CD4-positive, alpha-beta T cell treated with Interleukin-4 for 4 hours (primary cell): ENCODE results near the gene SETD3.

Experiments
- DNase-seq: peaks from one replicate; pipeline ENCODE4 v3.0.0-alpha.2; 2020

The SETD3 gene

GRCh38 chr14:99451234-99451633 lies 29.4 kb downstream of the SETD3 start:
- DNase-seq, result no peak

- no peak for DNase-seq
These were observed 30.4 kb downstream of the SETD3 start for GRCh38 chr14:99450266-99450665.

DNA sequence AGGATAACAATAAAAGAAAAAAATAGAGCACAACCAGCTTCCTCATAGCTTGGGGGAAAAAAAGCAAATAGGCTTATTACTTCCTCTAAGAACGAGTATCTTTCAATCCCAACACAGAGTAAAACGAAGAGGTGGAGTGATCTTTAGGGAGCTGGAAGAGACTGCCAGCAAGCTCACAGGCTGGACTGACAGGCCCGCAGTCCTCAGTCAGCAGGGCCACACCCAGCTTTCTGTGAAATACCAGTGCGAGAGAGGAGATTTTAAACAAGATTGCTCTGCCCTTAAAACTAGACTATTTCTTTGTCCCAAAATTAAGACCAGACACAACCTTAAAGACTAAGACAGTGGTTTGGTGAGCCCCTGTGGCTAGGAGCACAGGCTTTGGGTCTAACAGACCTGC lies 32.9 kb downstream of the SETD3 start:
- DNase-seq, result no peak

DNA sequence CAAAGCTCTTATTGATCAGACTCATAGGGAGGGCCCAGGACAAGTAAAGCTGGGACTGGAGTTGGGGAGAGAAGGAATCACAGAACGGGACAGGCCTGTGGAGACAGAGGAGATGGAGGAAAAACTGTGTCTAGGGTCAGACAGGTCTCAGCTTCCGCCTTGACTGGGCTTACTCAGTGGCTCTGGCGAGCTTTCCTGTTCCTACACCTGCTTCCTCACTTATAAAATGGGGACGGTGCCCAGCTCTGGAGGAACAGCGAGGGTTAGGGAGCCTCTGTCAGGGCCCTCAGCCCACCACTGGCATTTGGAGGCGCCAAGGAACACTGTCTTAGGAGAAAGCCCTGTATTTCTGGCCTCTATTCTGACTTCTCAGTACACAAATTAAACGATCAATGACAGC lies 34.7 kb downstream of the SETD3 start:
- DNase-seq, result no peak

DNA sequence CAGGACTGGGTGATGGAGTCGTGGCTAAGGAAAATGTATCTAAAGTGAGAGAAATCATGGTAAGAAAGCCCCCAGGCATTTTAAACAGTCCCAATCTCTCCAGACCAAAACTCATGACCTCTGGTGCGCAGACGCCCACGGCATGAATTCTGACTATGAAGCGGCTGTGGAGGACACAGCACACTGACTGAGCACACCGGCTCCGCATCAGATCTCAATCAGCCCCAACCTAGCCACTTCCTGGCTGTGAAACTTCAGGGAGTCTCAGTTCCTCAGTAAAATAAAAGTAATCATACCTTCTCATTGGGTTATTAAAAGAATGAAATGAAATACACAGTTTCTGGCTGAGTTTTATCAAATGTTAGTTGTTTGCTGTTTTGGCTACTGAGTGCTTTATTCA lies 38.7 kb downstream of the SETD3 start:
- no peak for DNase-seq

GRCh38 chr14:99441157-99441870 lies 39.3 kb downstream of the SETD3 start:
- DNase-seq, result no peak

GRCh38 chr14:99440278-99440677 lies 40.4 kb downstream of the SETD3 start:
- no peak for DNase-seq

GRCh38 chr14:99437706-99438105 lies 43.0 kb downstream of the SETD3 start:
- DNase-seq, result no peak

- DNase-seq, result peak; percentile 35
These were observed 44.1 kb downstream of the SETD3 start for GRCh38 chr14:99436247-99437180.

- DNase-seq, result no peak
These were observed 45.3 kb downstream of the SETD3 start for GRCh38 chr14:99435327-99435726.

GRCh38 chr14:99432485-99432884 lies 48.2 kb downstream of the SETD3 start:
- DNase-seq, result no peak

DNA sequence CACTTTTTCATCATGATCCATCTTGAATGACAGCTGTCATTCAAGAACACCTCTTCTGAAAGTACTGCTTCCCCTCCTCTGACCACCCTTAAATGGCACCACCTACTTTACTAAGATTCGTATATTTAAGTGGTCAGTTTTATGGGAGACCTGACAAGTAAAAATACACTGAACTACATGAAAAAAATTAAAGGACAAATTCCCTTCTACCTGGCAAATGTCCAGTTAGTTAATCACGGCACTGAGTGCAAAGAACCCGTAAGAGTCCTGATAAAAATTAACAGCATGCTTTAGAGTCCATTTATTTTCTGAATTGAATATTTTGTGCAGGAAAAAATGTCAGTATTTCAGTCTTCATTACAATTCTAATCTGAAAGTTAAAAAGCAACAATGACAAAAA lies 48.7 kb downstream of the SETD3 start:
- no peak for DNase-seq

- DNase-seq, result peak; percentile 9
These were observed 50.2 kb downstream of the SETD3 start for GRCh38 chr14:99430491-99430890.

- no peak for DNase-seq
These were observed 52.9 kb downstream of the SETD3 start for GRCh38 chr14:99427632-99428300.

DNA sequence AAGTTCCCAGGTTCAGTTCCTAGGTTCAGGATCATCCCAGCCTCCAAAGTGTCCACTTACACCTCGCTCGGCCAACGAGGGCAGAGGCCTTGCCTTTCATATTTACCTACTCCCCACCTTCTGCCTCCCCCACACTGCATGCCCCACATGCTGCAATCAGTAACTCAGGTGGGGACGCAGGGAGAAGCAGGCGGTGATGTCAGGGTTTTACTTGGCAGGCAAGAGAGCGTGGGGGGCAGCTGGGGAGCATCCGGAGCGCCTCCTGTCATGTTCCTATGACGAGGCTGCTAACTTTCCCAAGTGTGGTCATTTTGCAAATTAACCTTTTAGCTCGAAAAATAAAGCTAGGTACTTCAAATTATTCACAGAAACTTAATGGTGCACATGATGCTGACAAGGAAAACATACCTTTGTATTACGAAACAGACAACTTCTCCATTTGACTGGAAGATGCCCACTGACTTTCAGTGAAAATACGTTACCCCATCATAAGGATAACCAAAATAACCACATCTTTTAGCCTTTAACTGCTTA lies 53.8 kb downstream of the SETD3 start:
- no peak for DNase-seq

- DNase-seq, result no peak
These were observed 54.4 kb downstream of the SETD3 start for GRCh38 chr14:99426265-99426664.

GRCh38 chr14:99425272-99425681 lies 55.4 kb downstream of the SETD3 start:
- no peak for DNase-seq

DNA sequence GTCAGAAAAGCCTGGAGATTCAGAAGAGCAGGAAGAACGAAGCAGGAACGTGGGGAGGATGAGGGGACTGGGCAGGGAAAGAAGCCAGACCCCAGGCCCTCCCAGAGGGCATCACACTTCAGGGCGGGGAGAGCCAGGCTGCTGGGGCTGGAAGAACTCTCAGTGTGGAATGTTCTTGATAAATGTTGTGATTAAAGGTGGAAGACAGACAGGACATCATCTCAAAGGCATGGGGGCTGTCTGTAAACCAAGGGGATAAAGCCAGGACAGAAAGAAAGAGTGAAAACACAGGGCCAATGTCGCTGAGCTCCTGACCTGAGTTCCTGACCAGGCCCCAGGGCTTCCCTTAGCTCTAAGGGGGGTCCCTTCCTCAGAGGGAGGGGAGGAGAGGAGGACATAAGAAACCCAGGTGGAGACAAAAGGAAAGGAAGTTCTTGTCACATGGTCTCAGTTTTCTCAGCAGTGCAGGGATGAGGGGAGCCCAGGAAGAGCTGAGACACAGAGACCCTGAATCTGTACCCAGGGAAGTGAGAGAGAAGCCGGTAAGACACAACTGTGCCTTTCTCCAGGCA lies 56.3 kb downstream of the SETD3 start:
- DNase-seq, result no peak

- DNase-seq, result no peak
These were observed 57.2 kb downstream of the SETD3 start for GRCh38 chr14:99423434-99423833.

GRCh38 chr14:99422228-99423010 lies 58.2 kb downstream of the SETD3 start:
- DNase-seq, result no peak

- no peak for DNase-seq
These were observed 59.9 kb downstream of the SETD3 start for GRCh38 chr14:99420711-99421110.

DNA sequence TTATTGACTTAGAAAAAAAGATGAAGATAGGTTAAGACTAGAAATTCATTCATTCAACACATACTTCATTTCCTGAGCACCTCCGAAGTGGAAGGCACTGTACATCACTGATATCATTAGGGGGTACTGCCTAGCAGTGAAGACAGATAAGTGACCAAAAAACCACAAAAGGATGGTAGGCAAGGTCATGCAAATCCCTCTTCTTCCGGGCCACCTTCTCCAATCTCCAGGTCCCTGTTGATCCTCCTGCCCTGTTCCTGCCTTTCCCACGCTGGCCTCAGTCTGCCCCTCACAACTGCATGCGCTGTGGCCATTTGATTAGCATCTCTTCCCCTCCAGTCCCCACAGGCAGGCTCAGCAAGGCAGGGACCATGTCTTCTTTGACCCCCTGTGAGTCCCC lies 60.8 kb downstream of the SETD3 start:
- no peak for DNase-seq
